Prostate gland (tissue), 2 donors: ENCODE measurements around the gene LRSAM1.

Experiments
- CTCF ChIP-seq, 4 experiments: fragments of 200-600 bp in 2 of 4; fragments of 450-650 bp in 2 of 4; sonication (generic) in 2 of 4; IDR thresholded peaks; 1 replicate in 3 of 4; 2 replicates in 1 of 4; pipeline ENCODE4 v1.5.1; 2016 to 2019; ENCODE audit warnings: antibody characterized with exemption in 4 of 4, mild to moderate bottlenecking in 2 of 4, moderate library complexity in 2 of 4
- POLR2A ChIP-seq: fragments of 450-650 bp; IDR thresholded peaks from one replicate; pipeline ENCODE4 v1.6.1; 2016; ENCODE audit warnings: antibody characterized with exemption, mild to moderate bottlenecking

GRCh38 chr9:127541865-127542264 is 90.6 kb downstream of the LRSAM1 start:
- TF ChIP-seq POLR2A (no peak), CTCF (IDR thresholded peaks at IDR 0.05) (no peak)
